Measurements from ENCODE around the gene TPMT.

DNA sequence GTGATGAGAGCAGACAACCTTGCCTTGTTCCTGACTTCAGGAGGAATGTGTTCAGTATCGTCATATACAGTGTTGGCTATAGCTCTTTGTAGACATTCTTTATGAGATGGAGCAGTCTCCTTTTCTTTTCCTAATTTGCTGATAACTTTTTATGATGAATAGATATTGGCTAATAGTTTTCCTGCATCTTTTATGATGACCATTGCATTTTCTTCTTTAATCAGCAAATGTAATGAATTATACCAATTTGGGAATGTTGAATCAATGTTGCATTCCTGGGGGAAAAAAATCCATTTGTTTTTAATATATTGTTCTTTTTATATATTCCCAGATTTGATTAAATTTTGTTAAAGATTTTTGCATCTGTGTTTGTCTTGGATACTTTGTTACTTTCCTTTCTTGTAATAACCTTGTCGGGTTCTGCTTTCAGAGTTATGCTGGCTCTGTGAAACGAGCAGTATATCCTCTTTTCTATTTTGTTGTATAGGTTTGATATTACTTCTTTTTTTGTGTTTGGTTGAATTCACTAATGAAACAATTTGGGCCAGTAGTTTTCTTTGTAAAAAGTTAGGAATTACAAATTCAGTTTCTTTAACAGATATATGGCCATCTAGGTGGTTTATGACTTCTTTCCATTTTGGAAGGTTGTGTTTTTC is 24.2 kb upstream of the TPMT start:
- TF ChIP-seq CREB1 (IDR thresholded peaks at IDR 0.05; ENCODE audit: low read depth) (no peak), EP300 (IDR thresholded peaks at IDR 0.05; ENCODE audit: borderline replicate concordance) (no peak), NFIC (IDR thresholded peaks at IDR 0.05) (no peak), YY1 (IDR thresholded peaks at IDR 0.05; ENCODE audit: low read depth) (no peak), RAD21 (IDR thresholded peaks at IDR 0.05; ENCODE audit: low read depth) (no peak), CEBPB (IDR thresholded peaks at IDR 0.05) (no peak)
- TF ChIP-seq, protein P1, sequence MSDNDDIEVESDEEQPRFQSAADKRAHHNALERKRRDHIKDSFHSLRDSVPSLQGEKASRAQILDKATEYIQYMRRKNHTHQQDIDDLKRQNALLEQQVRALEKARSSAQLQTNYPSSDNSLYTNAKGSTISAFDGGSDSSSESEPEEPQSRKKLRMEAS (IDR thresholded peaks at IDR 0.05) = no peak
